Suprapubic skin (tissue), 3 donors: Measurements from ENCODE around the gene AMPH.

ENCODE experiments used
- POLR2AphosphoS5 ChIP-seq, 3 donors: sonication (generic); formaldehyde crosslinking; IDR thresholded peaks; one replicate each; pipeline ENCODE4 v1.6.1; 2017; ENCODE audit warnings: antibody characterized with exemption in 3 of 3
- TF ChIP-seq, protein P1 (sequence below), 2 donors: fragments of 200-600 bp in 1 of 2; fragments of 450-650 bp in 1 of 2; sonication (generic) in 1 of 2; IDR thresholded peaks; one replicate each; pipeline ENCODE4 v1.5.1; 2016 to 2019; ENCODE audit warnings: antibody characterized with exemption in 2 of 2, mild to moderate bottlenecking in 1 of 2, moderate library complexity in 1 of 2

DNA sequence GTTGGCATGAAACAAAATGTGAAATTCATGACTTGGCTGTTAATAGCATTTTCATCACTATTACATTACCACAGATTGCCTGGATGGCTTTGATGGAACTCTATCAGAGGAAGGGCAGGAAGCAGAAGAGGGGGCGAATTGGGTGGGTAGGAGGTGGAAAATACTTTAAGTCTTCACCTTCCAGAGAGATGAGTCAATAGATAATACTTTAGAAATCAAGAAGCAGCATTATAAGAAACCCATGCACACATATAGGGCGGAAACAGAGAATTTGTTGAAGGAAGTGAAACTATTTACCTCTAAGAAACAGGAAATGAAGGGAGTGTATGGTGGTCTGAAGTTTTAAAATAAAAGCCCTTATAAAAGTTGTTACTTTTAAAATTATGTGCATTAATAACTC, 205.7 kb downstream of the AMPH start:
- TF ChIP-seq, protein P1, sequence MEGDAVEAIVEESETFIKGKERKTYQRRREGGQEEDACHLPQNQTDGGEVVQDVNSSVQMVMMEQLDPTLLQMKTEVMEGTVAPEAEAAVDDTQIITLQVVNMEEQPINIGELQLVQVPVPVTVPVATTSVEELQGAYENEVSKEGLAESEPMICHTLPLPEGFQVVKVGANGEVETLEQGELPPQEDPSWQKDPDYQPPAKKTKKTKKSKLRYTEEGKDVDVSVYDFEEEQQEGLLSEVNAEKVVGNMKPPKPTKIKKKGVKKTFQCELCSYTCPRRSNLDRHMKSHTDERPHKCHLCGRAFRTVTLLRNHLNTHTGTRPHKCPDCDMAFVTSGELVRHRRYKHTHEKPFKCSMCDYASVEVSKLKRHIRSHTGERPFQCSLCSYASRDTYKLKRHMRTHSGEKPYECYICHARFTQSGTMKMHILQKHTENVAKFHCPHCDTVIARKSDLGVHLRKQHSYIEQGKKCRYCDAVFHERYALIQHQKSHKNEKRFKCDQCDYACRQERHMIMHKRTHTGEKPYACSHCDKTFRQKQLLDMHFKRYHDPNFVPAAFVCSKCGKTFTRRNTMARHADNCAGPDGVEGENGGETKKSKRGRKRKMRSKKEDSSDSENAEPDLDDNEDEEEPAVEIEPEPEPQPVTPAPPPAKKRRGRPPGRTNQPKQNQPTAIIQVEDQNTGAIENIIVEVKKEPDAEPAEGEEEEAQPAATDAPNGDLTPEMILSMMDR (IDR thresholded peaks at IDR 0.05): no peak
- TF ChIP-seq POLR2AphosphoS5 (IDR thresholded peaks at IDR 0.05): no peak
